Kidney (tissue), 14 donors: ENCODE measurements around the gene ADGRL2. TPM values are rescaled to one million over a fixed set of nuclear protein-coding genes. Genes with fewer than 3 reads are reported as not detected.
A peak's percentile ranks its signal among the peaks of the same experiment; 100 is the strongest.

Source experiments
- DNase-seq, 5 donors: peaks; one replicate each; pipeline ENCODE4 v3.0.0-alpha.2; 2013 to 2020
- FAIRE-seq: peaks from 2 replicates; lab custom pipeline; 2012; peaks lifted over from hg19 to GRCh38; lab: Jason Lieb, UNC
- H3K27ac ChIP-seq, 2 donors: one replicate each; pipeline ENCODE4 v1.7.0; 2013; ENCODE audit warnings: low read depth in 2 of 2, low read length in 2 of 2, inconsistent platforms in 1 of 2
- H3K27me3 ChIP-seq: one replicate; pipeline ENCODE4 v1.7.1; 2013; ENCODE audit warnings: low read length, inconsistent platforms; ENCODE audit not compliant: control insufficient read depth, insufficient read depth
- H3K36me3 ChIP-seq, 3 donors: one replicate each; pipeline versions ENCODE4 v1.7.0 to v1.7.1; 2013; ENCODE audit warnings: low read length in 3 of 3, control low read depth in 1 of 3, inconsistent platforms in 1 of 3; ENCODE audit not compliant: insufficient read depth in 3 of 3, control insufficient read depth in 2 of 3
- H3K4me1 ChIP-seq, 3 donors: one replicate each; pipeline versions ENCODE4 v1.7.0 to v1.7.1; 2013; ENCODE audit warnings: low read length in 3 of 3, inconsistent platforms in 1 of 3, low read depth in 1 of 3; ENCODE audit not compliant: control insufficient read depth in 2 of 3, insufficient read depth in 2 of 3
- H3K4me3 ChIP-seq, 3 donors: one replicate each; pipeline versions ENCODE4 v1.7.0 to v1.8.1; 2013; ENCODE audit warnings: low read length in 3 of 3, control low read depth in 1 of 3, inconsistent platforms in 1 of 3
- H3K9ac ChIP-seq, 3 donors: one replicate each; pipeline versions ENCODE4 v1.7.0 to v1.7.1; 2013; ENCODE audit warnings: low read length in 3 of 3, control low read depth in 1 of 3, inconsistent platforms in 1 of 3
- H3K9me3 ChIP-seq, 3 donors: one replicate each; pipeline versions ENCODE4 v1.7.0 to v1.7.1; 2013; ENCODE audit warnings: low read length in 3 of 3, control low read depth in 1 of 3, inconsistent platforms in 1 of 3; ENCODE audit not compliant: control insufficient read depth in 2 of 3, insufficient read depth in 1 of 3
- intact Hi-C: fragments of 100-400 bp; cut with DNase I; formaldehyde crosslinking; loops from one replicate; pipeline ENCODE4 v1.11.1; 2022
- polyA plus RNA-seq: library from polyadenylated mRNA; stranded (reverse); fragments of 350-450 nt; fragmentation: Illumina TruSeq; extraction: RNeasy Lipid Tissue Mini Kit (QIAGEN cat#74804); gene quantifications from one replicate; pipeline ENCODE4 v1.2.3, GENCODE V29; 2014; ENCODE audit warnings: low read depth, low replicate concordance; ENCODE audit not compliant: insufficient read depth
- total RNA-seq: library from RNA; stranded (reverse); fragmentation: NEBNext Ultra II Directional; extraction: Animal tissue kit (Norgen Biotek cat#: 25700); gene quantifications from one replicate; pipeline ENCODE4 v1.2.1, GENCODE V29; 2021
- TF ChIP-seq, protein P1 (sequence below): IDR thresholded peaks from 3 replicates; pipeline ENCODE4 v1.5.1; 2012; ENCODE audit warnings: mild to moderate bottlenecking, moderate library complexity, borderline replicate concordance; ENCODE audit not compliant: insufficient read depth; ENCODE audit errors: extremely low read depth
- donor health status: control.
- donor health status: control.
- donor health status: control.
- donor health status: control.
- donor health status: control.
- donor health status: DM: yes; HTN: yes; CAD: no.
- donor health status: Normal renal cell carcinoma (clear cell type).

Gene ADGRL2
- total and polyA plus RNA-seq, 2 donors from 2014 or later, result 27.2 to 71.2 TPM

DNA sequence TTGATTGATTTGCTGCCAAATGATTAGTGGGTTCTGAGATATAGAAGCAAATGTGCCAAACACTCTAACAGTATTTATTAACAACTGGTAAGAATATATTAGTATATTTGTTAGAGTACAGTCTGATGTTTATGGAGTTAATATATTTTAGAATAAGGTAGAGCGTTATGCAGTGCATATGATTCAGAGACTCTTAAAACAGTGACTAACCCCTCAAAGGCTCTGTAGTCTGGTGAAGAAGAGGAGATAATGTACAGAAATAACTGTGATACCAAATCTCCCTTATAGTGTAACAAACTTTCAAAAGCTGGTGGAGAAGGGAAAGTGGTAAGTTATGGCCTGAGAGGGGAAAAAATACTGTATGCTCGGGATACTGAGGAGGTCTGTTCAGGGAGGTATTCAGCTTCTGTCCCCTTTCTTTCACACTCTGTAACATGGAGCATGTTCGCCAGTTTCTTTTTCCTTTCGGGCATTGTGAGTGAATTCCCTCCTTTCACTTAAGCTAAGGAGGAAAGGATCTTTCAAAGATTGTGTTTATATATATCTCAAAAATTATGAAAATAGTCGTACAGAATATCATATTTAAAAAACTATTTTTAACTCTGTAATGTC is 121.2 kb downstream of the ADGRL2 start:
- Histone ChIP-seq H3K9me3 (no peaks in the 10 kb centered on the region), H3K4me3 (peak overlapping the region in 1 of 3 donors; percentile 12), H3K27ac (no peak overlapping the region), H3K4me1 (peaks cover 2 to 16% (median 4%) of the 10 kb centered on the region in 3 donors), H3K27me3 (no peaks in the 10 kb centered on the region), H3K9ac (no peak overlapping the region), H3K36me3 (no peaks in the 10 kb centered on the region)
- intact Hi-C loops, result no loop called here
- TF ChIP-seq, protein P1, sequence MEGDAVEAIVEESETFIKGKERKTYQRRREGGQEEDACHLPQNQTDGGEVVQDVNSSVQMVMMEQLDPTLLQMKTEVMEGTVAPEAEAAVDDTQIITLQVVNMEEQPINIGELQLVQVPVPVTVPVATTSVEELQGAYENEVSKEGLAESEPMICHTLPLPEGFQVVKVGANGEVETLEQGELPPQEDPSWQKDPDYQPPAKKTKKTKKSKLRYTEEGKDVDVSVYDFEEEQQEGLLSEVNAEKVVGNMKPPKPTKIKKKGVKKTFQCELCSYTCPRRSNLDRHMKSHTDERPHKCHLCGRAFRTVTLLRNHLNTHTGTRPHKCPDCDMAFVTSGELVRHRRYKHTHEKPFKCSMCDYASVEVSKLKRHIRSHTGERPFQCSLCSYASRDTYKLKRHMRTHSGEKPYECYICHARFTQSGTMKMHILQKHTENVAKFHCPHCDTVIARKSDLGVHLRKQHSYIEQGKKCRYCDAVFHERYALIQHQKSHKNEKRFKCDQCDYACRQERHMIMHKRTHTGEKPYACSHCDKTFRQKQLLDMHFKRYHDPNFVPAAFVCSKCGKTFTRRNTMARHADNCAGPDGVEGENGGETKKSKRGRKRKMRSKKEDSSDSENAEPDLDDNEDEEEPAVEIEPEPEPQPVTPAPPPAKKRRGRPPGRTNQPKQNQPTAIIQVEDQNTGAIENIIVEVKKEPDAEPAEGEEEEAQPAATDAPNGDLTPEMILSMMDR, result no peak
- DNase-seq, result no peak
- FAIRE-seq, result no peak

DNA sequence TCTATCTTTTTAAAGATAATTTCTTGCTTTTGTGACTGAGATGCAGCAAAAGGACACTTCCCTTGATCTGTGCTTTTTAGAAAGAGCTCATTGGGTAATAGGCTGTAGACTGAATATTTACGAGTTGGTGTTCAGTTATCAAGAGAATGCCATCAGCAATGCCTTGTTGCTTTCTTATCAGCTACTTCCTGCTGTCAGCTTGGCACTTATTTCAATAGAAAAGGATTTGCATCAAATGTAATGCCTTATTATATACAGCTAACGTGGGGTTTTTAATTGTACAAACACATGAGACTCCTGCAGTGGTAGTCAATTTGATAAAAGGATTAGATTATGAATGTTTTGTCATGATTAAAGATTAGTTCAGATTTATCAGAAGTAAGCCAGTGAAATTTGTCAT is 122.2 kb downstream of the ADGRL2 start:
- no peak for FAIRE-seq
- no peaks in the 10 kb centered on the region for H3K9me3 ChIP-seq
- TF ChIP-seq, protein P1, result no peak
- no peaks in the 10 kb centered on the region for H3K36me3 ChIP-seq
- no peak for DNase-seq
- H3K27ac ChIP-seq, result no peak overlapping the region
- intact Hi-C loops, result no loop called here
- no peaks in the 10 kb centered on the region for H3K27me3 ChIP-seq
- peaks cover 2 to 16% (median 4%) of the 10 kb centered on the region in 3 donors for H3K4me1 ChIP-seq
- H3K4me3 ChIP-seq, result no peak overlapping the region
- H3K9ac ChIP-seq, result no peak overlapping the region

DNA sequence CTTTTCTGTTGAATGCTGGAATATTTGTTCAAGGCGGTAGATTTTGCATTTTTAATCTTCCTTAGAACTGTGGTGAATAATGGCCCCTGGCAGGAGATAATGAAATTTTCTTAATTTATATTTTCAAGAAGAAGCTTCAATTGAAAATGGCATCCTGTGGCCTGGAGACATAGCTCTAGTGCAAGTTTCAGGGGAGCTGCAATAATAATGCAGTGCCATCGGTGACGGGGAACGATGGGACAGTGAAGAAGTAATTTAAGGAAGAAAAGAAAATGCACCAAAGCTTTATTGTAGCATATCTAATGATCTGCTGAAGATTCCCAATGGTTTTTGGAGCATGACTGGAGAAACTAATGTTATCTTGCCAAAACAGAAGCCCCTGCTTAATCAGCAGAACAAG is 128.4 kb downstream of the ADGRL2 start:
- no peaks in the 10 kb centered on the region for H3K4me1 ChIP-seq
- no peaks in the 10 kb centered on the region for H3K27me3 ChIP-seq
- no peak overlapping the region for H3K4me3 ChIP-seq
- H3K36me3 ChIP-seq, result no peaks in the 10 kb centered on the region
- no peak for DNase-seq
- H3K27ac ChIP-seq, result no peak overlapping the region
- H3K9ac ChIP-seq, result no peak overlapping the region
- TF ChIP-seq, protein P1, result no peak
- H3K9me3 ChIP-seq, result no peaks in the 10 kb centered on the region
- intact Hi-C loops, result no loop called here
- FAIRE-seq, result no peak

DNA sequence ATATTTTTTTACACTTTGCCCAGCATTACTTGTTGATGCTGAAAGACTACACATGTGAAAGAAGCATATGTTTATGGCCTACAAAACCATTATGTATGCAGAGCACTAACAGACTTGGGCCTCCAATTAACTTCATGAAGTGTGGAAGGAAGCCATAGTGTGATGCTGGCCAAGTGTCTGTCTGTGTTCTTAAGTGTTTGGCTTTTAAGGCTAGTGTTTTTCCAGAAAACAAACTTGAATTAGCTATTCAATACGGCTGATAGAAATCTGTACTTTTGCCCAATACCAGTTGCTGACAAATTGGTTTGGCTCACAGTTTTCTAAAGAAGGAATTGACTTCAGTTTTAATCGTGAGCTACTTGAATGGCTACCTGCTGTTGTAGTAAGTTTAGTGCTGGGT is 136.1 kb downstream of the ADGRL2 start:
- TF ChIP-seq, protein P1, result no peak
- H3K9me3 ChIP-seq, result no peaks in the 10 kb centered on the region
- peaks cover 0 to 2% (median 0%) of the 10 kb centered on the region in 3 donors for H3K4me1 ChIP-seq
- DNase-seq (no peak), FAIRE-seq (no peak)
- H3K36me3 ChIP-seq, result no peaks in the 10 kb centered on the region
- intact Hi-C loops, result no loop called here
- H3K27me3 ChIP-seq, result no peaks in the 10 kb centered on the region
- H3K9ac ChIP-seq, result no peak overlapping the region
- no peak overlapping the region for H3K4me3 ChIP-seq
- H3K27ac ChIP-seq, result no peak overlapping the region
